SK-N-SH (cell line): Measurements from ENCODE around the gene TUBGCP6. TPM values are rescaled to one million over a fixed set of nuclear protein-coding genes. Genes with fewer than 3 reads are reported as not detected.

Experiments
- CTCF ChIA-PET: fragments of 300-600, 350-600 bp; formaldehyde crosslinking; extraction: SDS; loops from one replicate; lab custom pipeline; 2021; lab: Yijun Ruan, JAX
- POLR2A ChIA-PET: fragments of 350-600 bp; sonication (Branson Sonifier 250); formaldehyde crosslinking; extraction: SDS; loops from one replicate; lab custom pipeline; 2020; ENCODE audit warnings: antibody characterized with exemption, inconsistent platforms; lab: Yijun Ruan, JAX
- DNase-seq: peaks from one replicate; pipeline ENCODE4 v3.0.0; 2012
- H2AFZ ChIP-seq: fragments of 200-600 bp; sonication (generic); 2 replicates; pipeline ENCODE4 v1.8.1; 2016; ENCODE audit warnings: antibody characterized with exemption, mild to moderate bottlenecking, low read depth
- H3F3A ChIP-seq: fragments of 200-600 bp; sonication (generic); replicated peaks from 2 replicates; pipeline ENCODE3; 2016; ENCODE audit warnings: antibody characterized with exemption, mild to moderate bottlenecking; ENCODE audit not compliant: insufficient read depth
- H3K27ac ChIP-seq, 2 experiments: fragments of 200-500 bp in 1 of 2; fragments of 200-600 bp in 1 of 2; sonication (Bioruptor generic) in 1 of 2; sonication (generic), shearing (Covaris generic) in 1 of 2; 2 replicates each; pipeline versions ENCODE4 v1.5.1 to v1.6.1; 2014 to 2016; ENCODE audit warnings: low read depth in 2 of 2, inconsistent platforms in 1 of 2, low read length in 1 of 2, mild to moderate bottlenecking in 1 of 2, mixed read lengths in 1 of 2
- H3K27me3 ChIP-seq: fragments of 200-600 bp; sonication (generic), shearing (Covaris generic); 2 replicates; pipeline ENCODE4 v1.6.1; 2016; ENCODE audit warnings: mixed run types; ENCODE audit not compliant: insufficient read depth
- H3K36me3 ChIP-seq, 2 experiments: fragments of 200-500 bp in 1 of 2; fragments of 200-600 bp in 1 of 2; sonication (Bioruptor generic) in 1 of 2; sonication (generic) in 1 of 2; replicated peaks in 1 of 2; 2 replicates each; pipeline versions ENCODE3 to v1.5.1; 2014 to 2016; ENCODE audit warnings: low read length in 1 of 2, mild to moderate bottlenecking in 1 of 2; ENCODE audit not compliant: insufficient read depth in 2 of 2, control insufficient read depth in 1 of 2
- H3K4me1 ChIP-seq, 2 experiments: fragments of 200-500 bp in 1 of 2; fragments of 200-600 bp in 1 of 2; sonication (Bioruptor generic) in 1 of 2; sonication (generic), shearing (Covaris generic) in 1 of 2; 2 replicates each; pipeline versions ENCODE4 v1.5.1 to v1.6.1; 2014 to 2016; ENCODE audit warnings: low read depth in 1 of 2, low read length in 1 of 2, mixed run types in 1 of 2; ENCODE audit not compliant: insufficient read depth in 2 of 2, control insufficient read depth in 1 of 2
- H3K4me2 ChIP-seq: fragments of 200-600 bp; sonication (generic), shearing (Covaris generic); 2 replicates; pipeline ENCODE4 v1.6.1; 2017; ENCODE audit warnings: mixed run types
- H3K4me3 ChIP-seq, 2 experiments: fragments of 200-500 bp in 1 of 2; fragments of 200-600 bp in 1 of 2; sonication (Bioruptor generic) in 1 of 2; sonication (generic), shearing (Covaris generic) in 1 of 2; 2 replicates each; pipeline versions ENCODE4 v1.5.1 to v1.8.1; 2014 to 2016; ENCODE audit warnings: low read depth in 2 of 2, inconsistent platforms in 1 of 2, low read length in 1 of 2, mild to moderate bottlenecking in 1 of 2, mixed read lengths in 1 of 2, moderate library complexity in 1 of 2
- H3K79me2 ChIP-seq: fragments of 200-600 bp; sonication (generic); 2 replicates; pipeline ENCODE4 v1.8.1; 2017; ENCODE audit warnings: mild to moderate bottlenecking; ENCODE audit not compliant: insufficient read depth
- H3K9ac ChIP-seq: fragments of 200-600 bp; sonication (generic); 2 replicates; pipeline ENCODE4 v1.6.1; 2017; ENCODE audit warnings: mixed run types
- H3K9me2 ChIP-seq: fragments of 200-600 bp; sonication (generic); 2 replicates; pipeline ENCODE4 v1.6.1; 2017; ENCODE audit warnings: mixed run types
- H3K9me3 ChIP-seq: fragments of 200-600 bp; sonication (generic); 2 replicates; pipeline ENCODE4 v1.6.1; 2017; ENCODE audit warnings: mixed run types, mild to moderate bottlenecking, moderate library complexity
- H4K20me1 ChIP-seq: fragments of 200-600 bp; sonication (generic); 2 replicates; pipeline ENCODE4 v1.6.1; 2017; ENCODE audit warnings: mild to moderate bottlenecking, mixed run types; ENCODE audit not compliant: insufficient read depth
- CHD2 ChIP-seq: fragments of 150-350 bp; IDR thresholded peaks from 2 replicates; pipeline ENCODE4 v1.6.1; 2018; ENCODE audit warnings: low read length; ENCODE audit not compliant: partially characterized antibody
- EP300 ChIP-seq, 2 experiments: IDR thresholded peaks; 2 replicates each; pipeline versions ENCODE4 v1.4.0 to v1.6.1; 2012; ENCODE audit warnings: borderline replicate concordance in 1 of 2, low read depth in 1 of 2, low read length in 1 of 2
- EZH2phosphoT487 ChIP-seq: fragments of 200-600 bp; sonication (generic); IDR thresholded peaks from 2 replicates; pipeline ENCODE4 v1.6.1; 2017; ENCODE audit warnings: low read depth, mixed run types, mild to moderate bottlenecking, antibody characterized with exemption, moderate library complexity, borderline replicate concordance
- FOSL2 ChIP-seq: IDR thresholded peaks from 2 replicates; pipeline ENCODE4 v1.4.0; 2012; ENCODE audit warnings: low read depth, mild to moderate bottlenecking, moderate library complexity, borderline replicate concordance
- JUND ChIP-seq: IDR thresholded peaks from 2 replicates; pipeline ENCODE4 v1.4.0; 2012
- POLR2AphosphoS5 ChIP-seq: IDR thresholded peaks from 2 replicates; pipeline ENCODE4 v1.6.1; 2012; ENCODE audit warnings: low read depth, low read length
- RAD21 ChIP-seq: IDR thresholded peaks from 2 replicates; pipeline ENCODE4 v1.6.1; 2012; ENCODE audit warnings: mild to moderate bottlenecking, low read length
- RCOR1 ChIP-seq: fragments of 150-350 bp; IDR thresholded peaks from 2 replicates; pipeline ENCODE4 v1.6.1; 2017; ENCODE audit warnings: antibody characterized with exemption, low read length
- RFX5 ChIP-seq: IDR thresholded peaks from 2 replicates; pipeline ENCODE4 v1.6.1; 2012; ENCODE audit warnings: mild to moderate bottlenecking, improper control_type of control experiment, low read length
- SIN3A ChIP-seq: IDR thresholded peaks from 2 replicates; pipeline ENCODE4 v1.6.1; 2012; ENCODE audit warnings: low read depth, mild to moderate bottlenecking, low read length, moderate library complexity, borderline replicate concordance
- SMC3 ChIP-seq: IDR thresholded peaks from 2 replicates; pipeline ENCODE4 v1.6.1; 2012; ENCODE audit warnings: low read depth, low read length, improper control_type of control experiment
- TCF12 ChIP-seq: IDR thresholded peaks from 2 replicates; pipeline ENCODE4 v1.4.0; 2012
- TEAD4 ChIP-seq: IDR thresholded peaks from 2 replicates; pipeline ENCODE4 v1.4.0; 2012; ENCODE audit warnings: mild to moderate bottlenecking, borderline replicate concordance; ENCODE audit not compliant: insufficient read depth
- YY1 ChIP-seq: IDR thresholded peaks from 2 replicates; pipeline ENCODE4 v1.4.0; 2012; ENCODE audit warnings: low read depth, mild to moderate bottlenecking
- WGBS: methylation state at CpG from one replicate; pipeline ENCODE4 v1.1.6; 2017; ENCODE audit warnings: low lambda C conversion rate; 5-methylcytosine and 5-hydroxymethylcytosine counted together
- polyA plus RNA-seq, 3 experiments: library from polyadenylated mRNA; depleted of rRNA; stranded (reverse); fragments of >200 nt; gene quantifications; 2 replicates each; pipeline ENCODE4 v1.2.3, GENCODE V29; 2012
- TF ChIP-seq, protein P1 (sequence below): fragments of 200-600 bp; sonication (generic); IDR thresholded peaks from 2 replicates; pipeline ENCODE4 v1.6.1; 2017; ENCODE audit warnings: antibody characterized with exemption, mild to moderate bottlenecking, moderate library complexity
- TF ChIP-seq, protein P2 (sequence below): IDR thresholded peaks from 2 replicates; pipeline ENCODE4; 2012
- TF ChIP-seq, protein P3 (sequence below): IDR thresholded peaks from 2 replicates; pipeline ENCODE4 v1.6.1; 2012; ENCODE audit warnings: mild to moderate bottlenecking, low read depth, low read length, moderate library complexity
- TF ChIP-seq, protein P4 (sequence below): fragments of 150-350 bp; IDR thresholded peaks from 2 replicates; pipeline ENCODE4 v1.6.1; 2017; ENCODE audit warnings: antibody characterized with exemption, low read length, low read depth, borderline replicate concordance
- TF ChIP-seq, protein P5 (sequence below): IDR thresholded peaks from 2 replicates; pipeline ENCODE4 v1.4.0; 2012; ENCODE audit warnings: low read depth, borderline replicate concordance
- TF ChIP-seq, protein P6 (sequence below): IDR thresholded peaks from 2 replicates; pipeline ENCODE4 v1.4.0; 2012; ENCODE audit warnings: low read depth
- TF ChIP-seq, protein P7 (sequence below): IDR thresholded peaks from 2 replicates; pipeline ENCODE4 v1.4.0; 2012; ENCODE audit warnings: low read depth, borderline replicate concordance

TUBGCP6 gene
- polyA plus RNA-seq, 1 of the 3 experiments (the other 2 are of a cell fraction), result 40.4 TPM

DNA sequence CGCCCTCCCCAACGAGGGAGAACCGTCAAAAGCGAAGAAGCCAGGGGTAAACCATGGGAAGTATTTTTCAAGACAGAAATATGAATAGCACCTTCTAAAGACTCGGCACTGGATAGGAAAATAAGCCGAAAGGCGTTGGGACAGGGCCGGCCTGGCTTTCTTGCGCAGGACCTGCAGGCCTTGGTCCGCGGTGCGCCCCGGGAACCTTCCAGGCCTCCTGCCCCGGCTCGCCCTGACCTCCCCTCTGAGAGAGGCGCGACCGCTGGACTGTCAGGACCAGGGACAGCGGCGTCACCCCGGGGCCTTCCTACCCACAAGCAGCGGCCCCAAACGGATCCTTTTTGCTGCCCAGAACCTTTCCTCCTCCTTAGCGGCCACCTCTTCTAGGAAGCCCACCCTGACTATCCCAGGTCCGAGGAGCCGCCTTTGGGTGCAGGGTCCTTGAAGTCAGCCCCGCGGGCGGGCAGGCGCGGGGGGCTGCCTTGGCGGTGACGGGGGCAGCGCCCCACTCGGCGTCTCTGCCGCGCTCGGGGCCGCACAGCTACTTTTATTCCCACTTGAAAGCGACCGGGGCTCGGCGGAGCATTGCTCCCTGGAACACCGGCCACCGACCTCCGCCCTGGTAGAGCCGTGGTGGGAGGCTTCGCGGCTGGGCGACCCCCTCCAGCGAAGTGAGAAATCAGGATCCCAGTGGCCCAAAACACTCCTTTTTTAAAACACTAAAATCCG, 26.0 kb upstream of the TUBGCP6 start:
- 5% methylated on average over 28 of the region's 53 CpGs for WGBS
- H3K27me3 ChIP-seq, result no peaks in the 10 kb centered on the region
- H3K9me3 ChIP-seq, result no peaks in the 10 kb centered on the region
- POLR2A ChIA-PET, result no interaction called here
- H3K4me2 ChIP-seq, result peak overlapping the region; percentile 98
- H2AFZ ChIP-seq, result no peak overlapping the region
- peak overlapping the region; percentile 60 to 71 for H3K4me3 ChIP-seq
- peaks cover 5 to 25% of the 10 kb centered on the region in 2 experiments for H3K36me3 ChIP-seq
- DNase-seq, result peak; percentile 72
- H3F3A ChIP-seq, result peaks cover 34% of the 10 kb centered on the region
- peak overlapping the region; percentile 53 to 85; a peak in 3 of 4 replicates for H3K27ac ChIP-seq
- H3K4me1 ChIP-seq, result peaks cover 7 to 23% of the 10 kb centered on the region in 2 experiments; a peak in 2 of 4 replicates
- peak overlapping the region; percentile 66 for H3K9ac ChIP-seq
- no peaks in the 10 kb centered on the region for H3K79me2 ChIP-seq
- no peaks in the 10 kb centered on the region for H3K9me2 ChIP-seq
- TF ChIP-seq JUND (no peak), RAD21 (no peak), YY1 (no peak), TEAD4 (no peak), SMC3 (no peak), CHD2 (no peak), RCOR1 (no peak), FOSL2 (no peak), EP300 (IDR thresholded peaks at IDR 0.05; ENCODE audit: borderline replicate concordance in 1 of 2, low read depth in 1 of 2, low read length in 1 of 2) (no peak), SIN3A (0 out of 2 replicates have a peak, but pooled peaks have one; percentile 38), POLR2AphosphoS5 (0 out of 2 replicates have a peak, but pooled peaks have one; percentile 0), EZH2phosphoT487 (no peak), RFX5 (no peak), TCF12 (no peak)
- TF ChIP-seq, protein P1, sequence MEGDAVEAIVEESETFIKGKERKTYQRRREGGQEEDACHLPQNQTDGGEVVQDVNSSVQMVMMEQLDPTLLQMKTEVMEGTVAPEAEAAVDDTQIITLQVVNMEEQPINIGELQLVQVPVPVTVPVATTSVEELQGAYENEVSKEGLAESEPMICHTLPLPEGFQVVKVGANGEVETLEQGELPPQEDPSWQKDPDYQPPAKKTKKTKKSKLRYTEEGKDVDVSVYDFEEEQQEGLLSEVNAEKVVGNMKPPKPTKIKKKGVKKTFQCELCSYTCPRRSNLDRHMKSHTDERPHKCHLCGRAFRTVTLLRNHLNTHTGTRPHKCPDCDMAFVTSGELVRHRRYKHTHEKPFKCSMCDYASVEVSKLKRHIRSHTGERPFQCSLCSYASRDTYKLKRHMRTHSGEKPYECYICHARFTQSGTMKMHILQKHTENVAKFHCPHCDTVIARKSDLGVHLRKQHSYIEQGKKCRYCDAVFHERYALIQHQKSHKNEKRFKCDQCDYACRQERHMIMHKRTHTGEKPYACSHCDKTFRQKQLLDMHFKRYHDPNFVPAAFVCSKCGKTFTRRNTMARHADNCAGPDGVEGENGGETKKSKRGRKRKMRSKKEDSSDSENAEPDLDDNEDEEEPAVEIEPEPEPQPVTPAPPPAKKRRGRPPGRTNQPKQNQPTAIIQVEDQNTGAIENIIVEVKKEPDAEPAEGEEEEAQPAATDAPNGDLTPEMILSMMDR, result 0 out of 2 replicates have a peak, but pooled peaks have one; percentile 11
- TF ChIP-seq, protein P2, sequence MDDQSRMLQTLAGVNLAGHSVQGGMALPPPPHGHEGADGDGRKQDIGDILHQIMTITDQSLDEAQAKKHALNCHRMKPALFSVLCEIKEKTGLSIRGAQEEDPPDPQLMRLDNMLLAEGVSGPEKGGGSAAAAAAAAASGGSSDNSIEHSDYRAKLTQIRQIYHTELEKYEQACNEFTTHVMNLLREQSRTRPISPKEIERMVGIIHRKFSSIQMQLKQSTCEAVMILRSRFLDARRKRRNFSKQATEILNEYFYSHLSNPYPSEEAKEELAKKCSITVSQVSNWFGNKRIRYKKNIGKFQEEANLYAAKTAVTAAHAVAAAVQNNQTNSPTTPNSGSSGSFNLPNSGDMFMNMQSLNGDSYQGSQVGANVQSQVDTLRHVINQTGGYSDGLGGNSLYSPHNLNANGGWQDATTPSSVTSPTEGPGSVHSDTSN, result no peak
- TF ChIP-seq, protein P3, sequence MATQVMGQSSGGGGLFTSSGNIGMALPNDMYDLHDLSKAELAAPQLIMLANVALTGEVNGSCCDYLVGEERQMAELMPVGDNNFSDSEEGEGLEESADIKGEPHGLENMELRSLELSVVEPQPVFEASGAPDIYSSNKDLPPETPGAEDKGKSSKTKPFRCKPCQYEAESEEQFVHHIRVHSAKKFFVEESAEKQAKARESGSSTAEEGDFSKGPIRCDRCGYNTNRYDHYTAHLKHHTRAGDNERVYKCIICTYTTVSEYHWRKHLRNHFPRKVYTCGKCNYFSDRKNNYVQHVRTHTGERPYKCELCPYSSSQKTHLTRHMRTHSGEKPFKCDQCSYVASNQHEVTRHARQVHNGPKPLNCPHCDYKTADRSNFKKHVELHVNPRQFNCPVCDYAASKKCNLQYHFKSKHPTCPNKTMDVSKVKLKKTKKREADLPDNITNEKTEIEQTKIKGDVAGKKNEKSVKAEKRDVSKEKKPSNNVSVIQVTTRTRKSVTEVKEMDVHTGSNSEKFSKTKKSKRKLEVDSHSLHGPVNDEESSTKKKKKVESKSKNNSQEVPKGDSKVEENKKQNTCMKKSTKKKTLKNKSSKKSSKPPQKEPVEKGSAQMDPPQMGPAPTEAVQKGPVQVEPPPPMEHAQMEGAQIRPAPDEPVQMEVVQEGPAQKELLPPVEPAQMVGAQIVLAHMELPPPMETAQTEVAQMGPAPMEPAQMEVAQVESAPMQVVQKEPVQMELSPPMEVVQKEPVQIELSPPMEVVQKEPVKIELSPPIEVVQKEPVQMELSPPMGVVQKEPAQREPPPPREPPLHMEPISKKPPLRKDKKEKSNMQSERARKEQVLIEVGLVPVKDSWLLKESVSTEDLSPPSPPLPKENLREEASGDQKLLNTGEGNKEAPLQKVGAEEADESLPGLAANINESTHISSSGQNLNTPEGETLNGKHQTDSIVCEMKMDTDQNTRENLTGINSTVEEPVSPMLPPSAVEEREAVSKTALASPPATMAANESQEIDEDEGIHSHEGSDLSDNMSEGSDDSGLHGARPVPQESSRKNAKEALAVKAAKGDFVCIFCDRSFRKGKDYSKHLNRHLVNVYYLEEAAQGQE, result peak; percentile 97
- TF ChIP-seq, protein P4, sequence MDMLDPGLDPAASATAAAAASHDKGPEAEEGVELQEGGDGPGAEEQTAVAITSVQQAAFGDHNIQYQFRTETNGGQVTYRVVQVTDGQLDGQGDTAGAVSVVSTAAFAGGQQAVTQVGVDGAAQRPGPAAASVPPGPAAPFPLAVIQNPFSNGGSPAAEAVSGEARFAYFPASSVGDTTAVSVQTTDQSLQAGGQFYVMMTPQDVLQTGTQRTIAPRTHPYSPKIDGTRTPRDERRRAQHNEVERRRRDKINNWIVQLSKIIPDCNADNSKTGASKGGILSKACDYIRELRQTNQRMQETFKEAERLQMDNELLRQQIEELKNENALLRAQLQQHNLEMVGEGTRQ, result no peak
- TF ChIP-seq, protein P5, sequence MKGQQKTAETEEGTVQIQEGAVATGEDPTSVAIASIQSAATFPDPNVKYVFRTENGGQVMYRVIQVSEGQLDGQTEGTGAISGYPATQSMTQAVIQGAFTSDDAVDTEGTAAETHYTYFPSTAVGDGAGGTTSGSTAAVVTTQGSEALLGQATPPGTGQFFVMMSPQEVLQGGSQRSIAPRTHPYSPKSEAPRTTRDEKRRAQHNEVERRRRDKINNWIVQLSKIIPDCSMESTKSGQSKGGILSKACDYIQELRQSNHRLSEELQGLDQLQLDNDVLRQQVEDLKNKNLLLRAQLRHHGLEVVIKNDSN, result no peak
- TF ChIP-seq, protein P6, sequence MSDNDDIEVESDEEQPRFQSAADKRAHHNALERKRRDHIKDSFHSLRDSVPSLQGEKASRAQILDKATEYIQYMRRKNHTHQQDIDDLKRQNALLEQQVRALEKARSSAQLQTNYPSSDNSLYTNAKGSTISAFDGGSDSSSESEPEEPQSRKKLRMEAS, result peak; percentile 22; the same call in 1 of the 2 replicates
- TF ChIP-seq, protein P7, sequence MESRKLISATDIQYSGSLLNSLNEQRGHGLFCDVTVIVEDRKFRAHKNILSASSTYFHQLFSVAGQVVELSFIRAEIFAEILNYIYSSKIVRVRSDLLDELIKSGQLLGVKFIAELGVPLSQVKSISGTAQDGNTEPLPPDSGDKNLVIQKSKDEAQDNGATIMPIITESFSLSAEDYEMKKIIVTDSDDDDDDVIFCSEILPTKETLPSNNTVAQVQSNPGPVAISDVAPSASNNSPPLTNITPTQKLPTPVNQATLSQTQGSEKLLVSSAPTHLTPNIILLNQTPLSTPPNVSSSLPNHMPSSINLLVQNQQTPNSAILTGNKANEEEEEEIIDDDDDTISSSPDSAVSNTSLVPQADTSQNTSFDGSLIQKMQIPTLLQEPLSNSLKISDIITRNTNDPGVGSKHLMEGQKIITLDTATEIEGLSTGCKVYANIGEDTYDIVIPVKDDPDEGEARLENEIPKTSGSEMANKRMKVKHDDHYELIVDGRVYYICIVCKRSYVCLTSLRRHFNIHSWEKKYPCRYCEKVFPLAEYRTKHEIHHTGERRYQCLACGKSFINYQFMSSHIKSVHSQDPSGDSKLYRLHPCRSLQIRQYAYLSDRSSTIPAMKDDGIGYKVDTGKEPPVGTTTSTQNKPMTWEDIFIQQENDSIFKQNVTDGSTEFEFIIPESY, result no peak
- TF ChIP-seq, all 33 proteins: peak for 5
- CTCF ChIA-PET, result interaction anchor here (1.2 to 11.4 kb wide), 6 partner anchors 8 to 71 kb away, joined by 4 to 101 read pairs (median 42); partner anchors contain the start of genes DENND6B, HDAC10, MAPK12 and PPP6R2
- peaks cover 24% of the 10 kb centered on the region; the same call in 1 of the 2 replicates for H4K20me1 ChIP-seq
